K562 (cell line): ENCODE data around the gene RPS8. TPM values are rescaled to one million over a fixed set of nuclear protein-coding genes. Genes with fewer than 3 reads are reported as not detected.

Source experiments
- ELF4 ChIP-seq: fragments of 450-650 bp; formaldehyde crosslinking; IDR thresholded peaks from 2 replicates; pipeline ENCODE4 v1.4.0; 2022; ENCODE audit warnings: missing genetic modification characterization
- ETS2 ChIP-seq: IDR thresholded peaks from 2 replicates; pipeline ENCODE4 v1.6.1; 2016; ENCODE audit warnings: borderline replicate concordance, missing genetic modification characterization, mild to moderate bottlenecking, moderate library complexity, missing compliant biosample characterization; ENCODE audit not compliant: poor library complexity, severe bottlenecking
- HDAC2 ChIP-seq: fragments of 450-650 bp; IDR thresholded peaks from 2 replicates; pipeline ENCODE4 v1.6.1; 2016; ENCODE audit warnings: mild to moderate bottlenecking
- LEF1 ChIP-seq: fragments of 450-650 bp; IDR thresholded peaks from 2 replicates; pipeline ENCODE4 v1.6.1; 2016; ENCODE audit warnings: mild to moderate bottlenecking
- MXI1 ChIP-seq: IDR thresholded peaks from 2 replicates; pipeline ENCODE4 v1.6.1; 2011; ENCODE audit warnings: low read depth, mild to moderate bottlenecking, improper control_type of control experiment, low read length
- NR3C1 ChIP-seq: sonication (generic); formaldehyde crosslinking; IDR thresholded peaks from 2 replicates; pipeline ENCODE4 v1.8.1; 2022; ENCODE audit warnings: missing genetic modification reagents
- PHB2 ChIP-seq: fragments of 450-650 bp; IDR thresholded peaks from 2 replicates; pipeline ENCODE4 v1.6.1; 2017; ENCODE audit warnings: low read depth
- SAFB2 ChIP-seq: fragments of 200-400 bp; formaldehyde crosslinking; IDR thresholded peaks from 2 replicates; pipeline ENCODE4 v1.6.1; 2018; ENCODE audit warnings: borderline replicate concordance, low read length, low read depth, moderate library complexity; ENCODE audit not compliant: severe bottlenecking
- SMAD1 ChIP-seq: fragments of 150-350 bp; IDR thresholded peaks from 2 replicates; pipeline ENCODE4 v1.6.1; 2014; ENCODE audit warnings: low read length, low read depth; ENCODE audit not compliant: partially characterized antibody
- TEAD2 ChIP-seq: fragments of 450-650 bp; IDR thresholded peaks from 2 replicates; pipeline ENCODE4 v1.6.1; 2016; ENCODE audit warnings: missing genetic modification characterization, control low read depth, missing compliant biosample characterization
- TFAM ChIP-seq: fragments of 250-450 bp; sonication (Bioruptor Pico); conservative IDR thresholded peaks from 2 replicates; pipeline ENCODE4 v1.5.0; 2021; ENCODE audit warnings: mild to moderate bottlenecking, moderate library complexity
- ZBTB33 ChIP-seq: sonication (generic); formaldehyde crosslinking; IDR thresholded peaks from 2 replicates; pipeline ENCODE4 v1.8.1; 2023; ENCODE audit warnings: mild to moderate bottlenecking, missing genetic modification reagents
- ZZZ3 ChIP-seq: fragments of 450-650 bp; IDR thresholded peaks from 2 replicates; pipeline ENCODE4 v1.6.1; 2016; ENCODE audit warnings: antibody characterized with exemption, mild to moderate bottlenecking, moderate library complexity
- polyA plus RNA-seq, 8 experiments: library from polyadenylated mRNA; depleted of rRNA in 4 of 8; stranded (reverse) in 5 of 8; unstranded in 3 of 8; fragments of >200 nt; fragmentation: Nextera tagmentation in 2 of 8; fragmentation: Illumina TruSeq in 1 of 8; extraction: Ambion mirVana in 2 of 8; extraction: Trizol in 1 of 8; gene quantifications; 2 replicates each; pipeline versions ENCODE4 v1.2.1 to v1.2.3, GENCODE V29; 2011 to 2014; ENCODE audit warnings: inconsistent platforms in 1 of 8, missing spikeins in 1 of 8
- total RNA-seq, 7 experiments: library from RNA; depleted of rRNA in 6 of 7; stranded (reverse); fragments of >200 nt in 6 of 7; fragmentation: Illumina TruSeq in 2 of 7; extraction: Trizol in 2 of 7; gene quantifications; 2 replicates each; pipeline versions ENCODE4 v1.2.1 to v1.2.3, GENCODE V29; 2011 to 2021; ENCODE audit warnings: low replicate concordance in 1 of 7
- TF ChIP-seq, protein P1 (sequence below): sonication (generic); formaldehyde crosslinking; IDR thresholded peaks from 2 replicates; pipeline ENCODE4 v1.8.0; 2022; ENCODE audit warnings: mild to moderate bottlenecking, missing genetic modification reagents, borderline replicate concordance
- TF ChIP-seq, protein P2 (sequence below): fragments of 450-650 bp; IDR thresholded peaks from 2 replicates; pipeline ENCODE4 v1.6.1; 2016
- TF ChIP-seq, protein P3 (sequence below): IDR thresholded peaks from 3 replicates; pipeline ENCODE4 v1.6.1; 2011; ENCODE audit warnings: borderline replicate concordance, mild to moderate bottlenecking, moderate library complexity; ENCODE audit not compliant: insufficient read length; ENCODE audit errors: extremely low read depth
- TF ChIP-seq, protein P4 (sequence below): fragments of 250-450 bp; sonication (Bioruptor Pico); IDR thresholded peaks from 2 replicates; pipeline ENCODE4 v1.5.1; 2021; ENCODE audit warnings: mild to moderate bottlenecking

RPS8 gene
- total and polyA plus RNA-seq, 9 of the 15 experiments (the other 6 are each of a cell fraction or from before 2014, with no cell fraction given) = 2,431 to 4,168 (median 3,109) TPM

DNA sequence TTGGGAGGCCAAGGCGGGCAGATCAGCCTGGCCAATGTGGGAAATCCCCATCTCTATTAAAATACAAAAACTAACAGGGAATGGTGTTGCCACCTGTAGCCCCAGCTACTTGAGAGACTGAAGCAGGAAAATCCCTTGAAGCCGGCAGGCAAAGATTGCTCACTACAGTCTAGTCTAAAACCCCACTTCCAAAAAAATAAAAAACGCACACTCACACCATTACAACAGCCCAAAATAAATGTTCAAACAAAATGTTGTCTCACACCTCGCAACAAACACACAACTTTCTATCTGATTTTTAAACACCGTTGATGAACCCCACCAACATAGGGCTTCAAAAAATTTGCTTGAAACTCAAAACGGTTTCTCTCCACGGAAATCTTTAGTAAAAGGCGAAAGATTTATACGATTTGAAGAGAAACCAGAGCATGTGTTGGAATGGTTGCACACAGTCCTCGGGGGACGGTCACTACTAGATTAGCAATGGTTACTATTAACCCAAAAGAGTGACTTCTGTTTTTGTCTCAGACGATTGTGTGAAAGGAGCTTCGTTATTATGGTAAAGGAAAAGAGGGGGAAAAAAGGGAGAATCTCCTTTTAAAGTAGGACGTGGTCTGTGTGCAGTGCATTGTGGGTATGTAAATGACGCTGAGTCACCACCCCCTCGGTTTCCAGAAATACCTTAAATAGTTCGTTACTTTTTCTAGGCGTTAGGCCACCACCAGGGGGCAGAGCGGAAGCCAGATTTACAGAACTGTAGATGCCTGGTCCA lies 44.4 kb upstream of the RPS8 start, which contains the start of gene RNU5D-1 (continued):
- TF ChIP-seq, protein P1, sequence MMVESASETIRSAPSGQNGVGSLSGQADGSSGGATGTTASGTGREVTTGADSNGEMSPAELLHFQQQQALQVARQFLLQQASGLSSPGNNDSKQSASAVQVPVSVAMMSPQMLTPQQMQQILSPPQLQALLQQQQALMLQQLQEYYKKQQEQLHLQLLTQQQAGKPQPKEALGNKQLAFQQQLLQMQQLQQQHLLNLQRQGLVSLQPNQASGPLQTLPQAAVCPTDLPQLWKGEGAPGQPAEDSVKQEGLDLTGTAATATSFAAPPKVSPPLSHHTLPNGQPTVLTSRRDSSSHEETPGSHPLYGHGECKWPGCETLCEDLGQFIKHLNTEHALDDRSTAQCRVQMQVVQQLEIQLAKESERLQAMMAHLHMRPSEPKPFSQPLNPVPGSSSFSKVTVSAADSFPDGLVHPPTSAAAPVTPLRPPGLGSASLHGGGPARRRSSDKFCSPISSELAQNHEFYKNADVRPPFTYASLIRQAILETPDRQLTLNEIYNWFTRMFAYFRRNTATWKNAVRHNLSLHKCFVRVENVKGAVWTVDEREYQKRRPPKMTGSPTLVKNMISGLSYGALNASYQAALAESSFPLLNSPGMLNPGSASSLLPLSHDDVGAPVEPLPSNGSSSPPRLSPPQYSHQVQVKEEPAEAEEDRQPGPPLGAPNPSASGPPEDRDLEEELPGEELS (CRISPR knock-in tag) = no peak
- peak; percentile 54; the same call in 1 of the 2 replicates for TF ChIP-seq ZBTB33 (CRISPR knock-in tag)
- TF ChIP-seq LEF1 = peak; percentile 93
- TF ChIP-seq ETS2 (tag) = peak; percentile 6
- TF ChIP-seq SMAD1 = peak; percentile 100
- peak; percentile 80; the same call in 1 of the 2 replicates for TF ChIP-seq PHB2
- TF ChIP-seq NR3C1 = no peak; the same call in 1 of the 2 replicates
- no peak for TF ChIP-seq HDAC2
- peak; percentile 12; the same call in 1 of the 2 replicates for TF ChIP-seq ZZZ3
- TF ChIP-seq, protein P2, sequence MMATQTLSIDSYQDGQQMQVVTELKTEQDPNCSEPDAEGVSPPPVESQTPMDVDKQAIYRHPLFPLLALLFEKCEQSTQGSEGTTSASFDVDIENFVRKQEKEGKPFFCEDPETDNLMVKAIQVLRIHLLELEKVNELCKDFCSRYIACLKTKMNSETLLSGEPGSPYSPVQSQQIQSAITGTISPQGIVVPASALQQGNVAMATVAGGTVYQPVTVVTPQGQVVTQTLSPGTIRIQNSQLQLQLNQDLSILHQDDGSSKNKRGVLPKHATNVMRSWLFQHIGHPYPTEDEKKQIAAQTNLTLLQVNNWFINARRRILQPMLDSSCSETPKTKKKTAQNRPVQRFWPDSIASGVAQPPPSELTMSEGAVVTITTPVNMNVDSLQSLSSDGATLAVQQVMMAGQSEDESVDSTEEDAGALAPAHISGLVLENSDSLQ = peak; percentile 43; the same call in 1 of the 2 replicates
- TF ChIP-seq, protein P3, sequence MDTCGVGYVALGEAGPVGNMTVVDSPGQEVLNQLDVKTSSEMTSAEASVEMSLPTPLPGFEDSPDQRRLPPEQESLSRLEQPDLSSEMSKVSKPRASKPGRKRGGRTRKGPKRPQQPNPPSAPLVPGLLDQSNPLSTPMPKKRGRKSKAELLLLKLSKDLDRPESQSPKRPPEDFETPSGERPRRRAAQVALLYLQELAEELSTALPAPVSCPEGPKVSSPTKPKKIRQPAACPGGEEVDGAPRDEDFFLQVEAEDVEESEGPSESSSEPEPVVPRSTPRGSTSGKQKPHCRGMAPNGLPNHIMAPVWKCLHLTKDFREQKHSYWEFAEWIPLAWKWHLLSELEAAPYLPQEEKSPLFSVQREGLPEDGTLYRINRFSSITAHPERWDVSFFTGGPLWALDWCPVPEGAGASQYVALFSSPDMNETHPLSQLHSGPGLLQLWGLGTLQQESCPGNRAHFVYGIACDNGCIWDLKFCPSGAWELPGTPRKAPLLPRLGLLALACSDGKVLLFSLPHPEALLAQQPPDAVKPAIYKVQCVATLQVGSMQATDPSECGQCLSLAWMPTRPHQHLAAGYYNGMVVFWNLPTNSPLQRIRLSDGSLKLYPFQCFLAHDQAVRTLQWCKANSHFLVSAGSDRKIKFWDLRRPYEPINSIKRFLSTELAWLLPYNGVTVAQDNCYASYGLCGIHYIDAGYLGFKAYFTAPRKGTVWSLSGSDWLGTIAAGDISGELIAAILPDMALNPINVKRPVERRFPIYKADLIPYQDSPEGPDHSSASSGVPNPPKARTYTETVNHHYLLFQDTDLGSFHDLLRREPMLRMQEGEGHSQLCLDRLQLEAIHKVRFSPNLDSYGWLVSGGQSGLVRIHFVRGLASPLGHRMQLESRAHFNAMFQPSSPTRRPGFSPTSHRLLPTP = peak; percentile 31
- peak; percentile 100 for TF ChIP-seq ELF4 (CRISPR knock-in tag)
- peak; percentile 72; the same call in 1 of the 2 replicates for TF ChIP-seq MXI1
- TF ChIP-seq TEAD2 (tag) = peak; percentile 58
- TF ChIP-seq TFAM (CRISPR knock-in tag) = no peak
- TF ChIP-seq, protein P4, sequence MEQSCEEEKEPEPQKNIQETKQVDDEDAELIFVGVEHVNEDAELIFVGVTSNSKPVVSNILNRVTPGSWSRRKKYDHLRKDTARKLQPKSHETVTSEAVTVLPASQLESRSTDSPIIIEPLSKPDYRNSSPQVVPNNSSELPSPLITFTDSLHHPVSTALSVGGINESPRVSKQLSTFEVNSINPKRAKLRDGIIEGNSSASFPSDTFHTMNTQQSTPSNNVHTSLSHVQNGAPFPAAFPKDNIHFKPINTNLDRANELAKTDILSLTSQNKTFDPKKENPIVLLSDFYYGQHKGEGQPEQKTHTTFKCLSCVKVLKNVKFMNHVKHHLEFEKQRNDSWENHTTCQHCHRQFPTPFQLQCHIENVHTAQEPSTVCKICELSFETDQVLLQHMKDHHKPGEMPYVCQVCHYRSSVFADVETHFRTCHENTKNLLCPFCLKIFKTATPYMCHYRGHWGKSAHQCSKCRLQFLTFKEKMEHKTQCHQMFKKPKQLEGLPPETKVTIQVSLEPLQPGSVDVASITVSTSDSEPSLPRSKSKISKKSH = peak; percentile 96
- no peak for TF ChIP-seq SAFB2
